CD14-positive monocyte (primary cell): ENCODE results near the gene GPR37. TPM values are rescaled to one million over a fixed set of nuclear protein-coding genes. Genes with fewer than 3 reads are reported as not detected.

Source experiments
- DNase-seq, 3 donors: peaks; one replicate each; pipeline ENCODE4 v3.0.0-alpha.2; 2011 to 2022
- H2AFZ ChIP-seq: 2 replicates; pipeline ENCODE4 v1.6.0; 2012; ENCODE audit warnings: mild to moderate bottlenecking, low read depth, low read length, inconsistent platforms; ENCODE audit not compliant: insufficient read depth, poor library complexity, severe bottlenecking
- H3K27ac ChIP-seq, 2 donors: 1 replicate in 1 of 2; 2 replicates in 1 of 2; pipeline ENCODE4 v1.5.1; 2012 to 2013; ENCODE audit warnings: low read length in 2 of 2, control low read depth in 1 of 2, inconsistent platforms in 1 of 2, low read depth in 1 of 2, mild to moderate bottlenecking in 1 of 2
- H3K27me3 ChIP-seq, 2 donors: one replicate each; pipeline versions ENCODE4 v1.6.0 to v1.6.1; 2011 to 2013; ENCODE audit warnings: low read length in 2 of 2; ENCODE audit not compliant: control insufficient read depth in 2 of 2, insufficient read depth in 2 of 2
- H3K36me3 ChIP-seq, 2 donors: replicated peaks in 1 of 2; 1 replicate in 1 of 2; 2 replicates in 1 of 2; pipeline versions ENCODE4 v1.5.1 to v1.6.1; 2012 to 2013; ENCODE audit warnings: low read length in 2 of 2, control low read depth in 1 of 2, inconsistent platforms in 1 of 2, mild to moderate bottlenecking in 1 of 2; ENCODE audit not compliant: insufficient read depth in 2 of 2, control insufficient read depth in 1 of 2
- H3K4me1 ChIP-seq, 2 donors: 1 replicate in 1 of 2; 2 replicates in 1 of 2; pipeline versions ENCODE4 v1.5.1 to v1.6.1; 2012 to 2013; ENCODE audit warnings: low read length in 2 of 2, control low read depth in 1 of 2, inconsistent platforms in 1 of 2, mild to moderate bottlenecking in 1 of 2, moderate library complexity in 1 of 2; ENCODE audit not compliant: insufficient read depth in 2 of 2, control insufficient read depth in 1 of 2
- H3K4me2 ChIP-seq: replicated peaks from 2 replicates; pipeline ENCODE3; 2012; ENCODE audit warnings: low read length, moderate library complexity, mild to moderate bottlenecking; ENCODE audit not compliant: poor library complexity, severe bottlenecking; ENCODE audit errors: extremely low read depth
- H3K4me3 ChIP-seq, 3 experiments: fragments of 200-600 bp in 1 of 3; sonication (generic) in 1 of 3; replicated peaks in 1 of 3; 1 replicate in 2 of 3; 2 replicates in 1 of 3; pipeline ENCODE4 v1.5.1; 2011 to 2013; ENCODE audit warnings: low read length in 3 of 3, mild to moderate bottlenecking in 3 of 3, control low read depth in 2 of 3, low read depth in 2 of 3, inconsistent platforms in 1 of 3, moderate library complexity in 1 of 3
- H3K79me2 ChIP-seq: 2 replicates; pipeline ENCODE4 v1.6.0; 2012; ENCODE audit warnings: mild to moderate bottlenecking, control low read depth, inconsistent platforms, low read length, moderate library complexity; ENCODE audit not compliant: insufficient read depth
- H3K9ac ChIP-seq: 2 replicates; pipeline ENCODE4 v1.6.0; 2017; ENCODE audit warnings: low read length, mild to moderate bottlenecking; ENCODE audit not compliant: insufficient read depth, poor library complexity, severe bottlenecking
- H3K9me3 ChIP-seq, 2 donors: replicated peaks in 1 of 2; 1 replicate in 1 of 2; 2 replicates in 1 of 2; pipeline versions ENCODE4 v1.5.1 to v1.6.1; 2012 to 2013; ENCODE audit warnings: low read length in 2 of 2, control low read depth in 1 of 2; ENCODE audit not compliant: control insufficient read depth in 1 of 2, insufficient read depth in 1 of 2
- H4K20me1 ChIP-seq: 2 replicates; pipeline ENCODE4 v1.6.0; 2012; ENCODE audit warnings: mild to moderate bottlenecking, low read length, control low read depth, moderate library complexity; ENCODE audit not compliant: insufficient read depth
- H3K27ac Mint-ChIP-seq, 7 donors: one replicate each; pipeline ENCODE4 v1.8.0; 2020; ENCODE audit warnings: mild to moderate bottlenecking in 7 of 7, mixed read lengths in 7 of 7, moderate library complexity in 6 of 7, inconsistent platforms in 2 of 7
- H3K27me3 Mint-ChIP-seq, 3 donors: one replicate each; pipeline ENCODE4 v1.8.0; 2021 to 2022; ENCODE audit warnings: low read depth in 3 of 3, mild to moderate bottlenecking in 3 of 3, mixed read lengths in 3 of 3, moderate library complexity in 3 of 3, inconsistent platforms in 1 of 3
- H3K36me3 Mint-ChIP-seq, 2 donors: one replicate each; pipeline ENCODE4 v1.8.0; 2020; ENCODE audit warnings: mixed read lengths in 2 of 2, inconsistent platforms in 1 of 2, mild to moderate bottlenecking in 1 of 2
- H3K4me1 Mint-ChIP-seq: one replicate; pipeline ENCODE4 v1.8.0; 2020; ENCODE audit warnings: mild to moderate bottlenecking, mixed read lengths
- H3K4me3 Mint-ChIP-seq, 2 donors: one replicate each; pipeline ENCODE4 v1.8.0; 2020; ENCODE audit warnings: mild to moderate bottlenecking in 2 of 2, mixed read lengths in 2 of 2, moderate library complexity in 1 of 2
- H3K9me3 Mint-ChIP-seq, 7 donors: one replicate each; pipeline ENCODE4 v1.8.0; 2020 to 2022; ENCODE audit warnings: mixed read lengths in 7 of 7, mild to moderate bottlenecking in 6 of 7, moderate library complexity in 6 of 7, inconsistent platforms in 2 of 7
- CTCF ChIP-seq: fragments of 200-600 bp; IDR thresholded peaks from one replicate; pipeline ENCODE4 v1.8.0; 2022; ENCODE audit warnings: antibody characterized with exemption, mild to moderate bottlenecking
- WGBS: methylation state at CpG from one replicate; pipeline ENCODE4 v1.1.5; 2013; ENCODE audit warnings: missing lambda C conversion rate; ENCODE audit not compliant: insufficient coverage; 5-methylcytosine and 5-hydroxymethylcytosine counted together
- intact Hi-C, 2 donors: fragments of 100-400 bp; cut with micrococcal nuclease; formaldehyde crosslinking; loops; one replicate each; pipeline versions ENCODE4 v1.15.0 to v1.15.1; 2023
- polyA plus RNA-seq, 3 donors: library from polyadenylated mRNA; depleted of rRNA in 1 of 3; unstranded in 2 of 3; stranded (reverse) in 1 of 3; fragments of 300-500 nt in 2 of 3; fragments of >200 nt in 1 of 3; fragmentation: Illumina TruSeq in 2 of 3; gene quantifications; 1 replicate in 2 of 3; 2 replicates in 1 of 3; pipeline ENCODE4 v1.2.3, GENCODE V29; 2012 to 2021

Gene GPR37
- polyA plus RNA-seq, 3 donors, result not detected

DNA sequence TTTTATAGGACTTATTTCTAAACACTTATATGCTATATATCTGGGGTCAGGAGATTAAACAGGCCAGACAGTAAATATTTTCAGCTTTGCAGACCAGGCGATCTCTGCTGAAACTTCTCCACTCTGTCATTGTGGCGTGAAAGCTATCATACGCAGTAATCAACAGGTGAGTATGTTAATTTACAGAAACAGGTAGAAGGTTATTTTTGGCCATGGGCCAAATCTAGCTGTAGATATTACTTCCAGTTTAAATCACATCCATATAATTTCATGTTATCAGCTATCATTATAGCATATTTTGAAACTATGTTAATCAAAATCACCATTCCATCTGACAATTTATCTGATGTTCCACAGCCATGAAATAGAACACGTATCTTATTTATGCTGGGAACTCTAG lies 67.8 kb downstream of the GPR37 start:
- Mint-ChIP-seq H3K4me3 (no peak overlapping the region), H3K27me3 (no peaks in the 10 kb centered on the region), H3K36me3 (no peaks in the 10 kb centered on the region), H3K27ac (no peak overlapping the region), H3K4me1 (no peaks in the 10 kb centered on the region), H3K9me3 (peaks cover 0 to 9% (median 3%) of the 10 kb centered on the region in 7 donors)
- no peak overlapping the region for H3K4me3 ChIP-seq
- H3K4me1 ChIP-seq, result no peaks in the 10 kb centered on the region
- H4K20me1 ChIP-seq, result no peaks in the 10 kb centered on the region
- H3K36me3 ChIP-seq, result no peaks in the 10 kb centered on the region
- no peak overlapping the region for H3K4me2 ChIP-seq
- no peak for DNase-seq
- no peak overlapping the region for H2AFZ ChIP-seq
- no peaks in the 10 kb centered on the region for H3K9me3 ChIP-seq
- intact Hi-C loops, result no loop called here
- no peak for TF ChIP-seq CTCF
- no CpG with 5 or more reads among the region's 4 CpGs for WGBS
- no peaks in the 10 kb centered on the region for H3K79me2 ChIP-seq
- H3K27ac ChIP-seq, result no peak overlapping the region
- H3K27me3 ChIP-seq, result no peaks in the 10 kb centered on the region
- no peak overlapping the region for H3K9ac ChIP-seq

Other genes starting within 250 kb of the GPR37 start
- 10 to 100 TPM in 2 of 3 donors, 1 to 10 TPM in 1; 6.7 to 12.2 (median 10.4) TPM for gene POT1, start 164.0 kb upstream of the GPR37 start, polyA plus RNA-seq